Measurements from ENCODE around the gene PRKG1. TPM values are rescaled to one million over a fixed set of nuclear protein-coding genes. Genes with fewer than 3 reads are reported as not detected.
A peak's percentile ranks its signal among the peaks of the same experiment; 100 is the strongest.

PRKG1 gene
- total and polyA plus RNA-seq, 2 of the 4 experiments (the other 2 are of a cell fraction): 3.5 to 18.3 TPM

GRCh38 chr10:51667678-51668335 lies 593.5 kb downstream of the PRKG1 start:
- Histone ChIP-seq H3K4ac (ENCODE audit: low read depth, low read length) (no peak overlapping the region), H2BK15ac (ENCODE audit: low read depth, low read length) (no peak overlapping the region), H3K23ac (ENCODE audit: low read depth, low read length) (no peak overlapping the region), H3K9ac (ENCODE audit: low read depth, low read length) (no peak overlapping the region), H3K27ac (ENCODE audit: insufficient read depth, low read length) (no peak overlapping the region), H3K9me3 (ENCODE audit: control insufficient read depth, insufficient read depth, low read length) (0 out of 2 replicates have a peak, but pooled peaks cover 3% of the 10 kb centered on the region), H3K4me2 (ENCODE audit: low read depth, low read length) (no peak overlapping the region), H4K8ac (ENCODE audit: low read depth in 2 of 2, low read length in 2 of 2) (no peak overlapping the region), H3K18ac (ENCODE audit: low read depth, low read length) (no peak overlapping the region), H3K36me3 (ENCODE audit: control insufficient read depth, insufficient read depth, low read length) (no peaks in the 10 kb centered on the region), H4K20me1 (ENCODE audit: insufficient read depth, low read length) (no peaks in the 10 kb centered on the region), H4K91ac (ENCODE audit: insufficient read depth, low read depth, low read length) (no peak overlapping the region), H2BK20ac (ENCODE audit: low read depth, low read length) (no peak overlapping the region), H3K4me1 (ENCODE audit: control insufficient read depth, insufficient read depth, low read length) (no peaks in the 10 kb centered on the region), H2BK120ac (ENCODE audit: low read depth, low read length) (no peak overlapping the region), H3K4me3 (ENCODE audit: insufficient read depth, low read depth, low read length) (no peak overlapping the region), H4K5ac (ENCODE audit: low read depth, low read length) (no peak overlapping the region), H3K14ac (replicated peaks; ENCODE audit: low read depth, low read length) (no peak overlapping the region), H3K56ac (ENCODE audit: extremely low read depth, insufficient read depth, low read length) (no peak overlapping the region), H3K27me3 (ENCODE audit: control insufficient read depth, insufficient read depth, low read length) (no peaks in the 10 kb centered on the region), H2BK5ac (ENCODE audit: low read depth, low read length, poor library complexity, severe bottlenecking) (no peak overlapping the region), H3K79me1 (ENCODE audit: low read depth in 1 of 2, low read length in 2 of 2) (no peaks in the 10 kb centered on the region; a peak in 1 of 4 replicates), H2AFZ (replicated peaks; ENCODE audit: low read length, poor library complexity) (no peak overlapping the region), H3K9me1 (ENCODE audit: insufficient read depth, low read length) (no peaks in the 10 kb centered on the region), H2AK9ac (replicated peaks; ENCODE audit: low read depth, low read length, poor library complexity) (no peak overlapping the region), H2AK5ac (ENCODE audit: low read depth, low read length) (no peak overlapping the region)
- dilution Hi-C loops (cut with HindIII; ENCODE audit: low sequenced_read_pairs, unreplicated experiment) (no loop called here), in situ Hi-C loops (cut with MboI; ENCODE audit: low sequenced_read_pairs) (no loop called here), intact Hi-C loops (cut with micrococcal nuclease) (no loop called here)
- POLR2A ChIA-PET (ENCODE audit: unreplicated experiment): no interaction called here
- WGBS, 2 experiments (ENCODE audit: extremely low coverage in 2 of 2, insufficient read length in 1 of 2): 0% methylated on average over 1 of the region's 1 CpG; no CpG with 5 or more reads in 1 of the 2 experiments
- BruUV-seq (replicated peaks): no TSS peak
- DNase-seq (peak; percentile 55), ATAC-seq (ENCODE audit: low read depth) (peak; percentile 42; the same call in 1 of the 2 replicates)
- TF ChIP-seq, protein P1, sequence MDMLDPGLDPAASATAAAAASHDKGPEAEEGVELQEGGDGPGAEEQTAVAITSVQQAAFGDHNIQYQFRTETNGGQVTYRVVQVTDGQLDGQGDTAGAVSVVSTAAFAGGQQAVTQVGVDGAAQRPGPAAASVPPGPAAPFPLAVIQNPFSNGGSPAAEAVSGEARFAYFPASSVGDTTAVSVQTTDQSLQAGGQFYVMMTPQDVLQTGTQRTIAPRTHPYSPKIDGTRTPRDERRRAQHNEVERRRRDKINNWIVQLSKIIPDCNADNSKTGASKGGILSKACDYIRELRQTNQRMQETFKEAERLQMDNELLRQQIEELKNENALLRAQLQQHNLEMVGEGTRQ (IDR thresholded peaks at IDR 0.05; ENCODE audit: low read depth, low read length): no peak
- TF ChIP-seq RAD21 (IDR thresholded peaks at IDR 0.05; ENCODE audit: low read length) (no peak), POLR2A (IDR thresholded peaks at IDR 0.05; ENCODE audit: low read depth, low read length) (no peak), BHLHE40 (IDR thresholded peaks at IDR 0.05; ENCODE audit: low read depth, low read length) (no peak), ELK1 (IDR thresholded peaks at IDR 0.05; ENCODE audit: borderline replicate concordance, low read depth, low read length) (no peak), CEBPB (IDR thresholded peaks at IDR 0.05; ENCODE audit: low read depth, low read length) (no peak), MAFK (IDR thresholded peaks at IDR 0.05; ENCODE audit: low read depth, low read length) (no peak), CHD1 (IDR thresholded peaks at IDR 0.05; ENCODE audit: low read depth, low read length) (no peak), RCOR1 (IDR thresholded peaks at IDR 0.05; ENCODE audit: insufficient replicate concordance, low read length) (no peak), SMC3 (IDR thresholded peaks at IDR 0.05; ENCODE audit: low read depth, low read length) (no peak), MAZ (IDR thresholded peaks at IDR 0.05; ENCODE audit: borderline replicate concordance, low read depth, low read length) (no peak), MXI1 (IDR thresholded peaks at IDR 0.05; ENCODE audit: borderline replicate concordance, low read depth, low read length) (no peak), FOS (IDR thresholded peaks at IDR 0.05; ENCODE audit: low read depth, low read length) (no peak), RFX5 (IDR thresholded peaks at IDR 0.05; ENCODE audit: low read depth, low read length) (no peak), NFE2L2 (IDR thresholded peaks at IDR 0.05; ENCODE audit: low read depth, low read length) (no peak)
- TF ChIP-seq, protein P2, sequence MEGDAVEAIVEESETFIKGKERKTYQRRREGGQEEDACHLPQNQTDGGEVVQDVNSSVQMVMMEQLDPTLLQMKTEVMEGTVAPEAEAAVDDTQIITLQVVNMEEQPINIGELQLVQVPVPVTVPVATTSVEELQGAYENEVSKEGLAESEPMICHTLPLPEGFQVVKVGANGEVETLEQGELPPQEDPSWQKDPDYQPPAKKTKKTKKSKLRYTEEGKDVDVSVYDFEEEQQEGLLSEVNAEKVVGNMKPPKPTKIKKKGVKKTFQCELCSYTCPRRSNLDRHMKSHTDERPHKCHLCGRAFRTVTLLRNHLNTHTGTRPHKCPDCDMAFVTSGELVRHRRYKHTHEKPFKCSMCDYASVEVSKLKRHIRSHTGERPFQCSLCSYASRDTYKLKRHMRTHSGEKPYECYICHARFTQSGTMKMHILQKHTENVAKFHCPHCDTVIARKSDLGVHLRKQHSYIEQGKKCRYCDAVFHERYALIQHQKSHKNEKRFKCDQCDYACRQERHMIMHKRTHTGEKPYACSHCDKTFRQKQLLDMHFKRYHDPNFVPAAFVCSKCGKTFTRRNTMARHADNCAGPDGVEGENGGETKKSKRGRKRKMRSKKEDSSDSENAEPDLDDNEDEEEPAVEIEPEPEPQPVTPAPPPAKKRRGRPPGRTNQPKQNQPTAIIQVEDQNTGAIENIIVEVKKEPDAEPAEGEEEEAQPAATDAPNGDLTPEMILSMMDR (conservative IDR thresholded peaks at IDR 0.05; ENCODE audit: low read depth, low read length): no peak
- CTCF ChIA-PET: interaction anchor here (1.6 kb wide), 1 partner anchor 8 kb away, joined by 4 read pairs; no protein-coding TSS in a partner anchor
